ENCODE results near the gene SLC25A2. TPM values are rescaled to one million over a fixed set of nuclear protein-coding genes. Genes with fewer than 3 reads are reported as not detected.
"Not testable (repeated sequence)": the region's sequence is repeated elsewhere in the genome, so short reads cannot be mapped to it uniquely, and the experiment has no call there.

SLC25A2 gene
- total RNA-seq (ENCODE audit: unreplicated experiment): 1.9 TPM
- long read RNA-seq: 0 reads

DNA sequence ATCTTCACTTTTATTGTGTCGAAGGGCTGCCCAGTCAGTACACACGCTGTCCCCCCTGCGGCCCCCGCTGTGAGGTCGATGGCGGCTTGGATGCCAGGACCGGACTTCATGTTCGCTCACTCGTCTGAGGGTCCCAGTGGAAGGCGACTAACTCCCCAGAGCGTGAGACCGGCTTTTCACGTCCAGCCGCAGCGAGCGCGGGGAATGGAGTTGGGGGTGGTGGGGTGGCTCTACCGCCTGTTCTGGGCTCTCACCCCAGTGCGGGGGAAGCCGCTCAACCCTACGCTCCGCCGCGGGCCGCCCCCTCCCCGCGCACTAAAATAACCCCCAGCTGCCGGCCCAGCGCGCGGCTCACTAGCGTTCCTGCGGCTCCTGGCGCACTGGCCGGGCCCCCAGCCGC lies at the start of gene SLC25A2:
SLC25A2 (minus strand) TSS at position 294 of the 400 bp plus-strand sequence; CDS start at position 110, 184 bp downstream.
- Mint-ChIP-seq H3K4me3 (ENCODE audit: unreplicated experiment) (no peak within 1 kb of the TSS), H3K4me1 (ENCODE audit: low read depth, unreplicated experiment) (no peaks in the 10 kb centered on the region), H3K27ac (ENCODE audit: unreplicated experiment) (no peak within 1 kb of the TSS), H3K36me3 (ENCODE audit: unreplicated experiment) (peaks cover 13% of the 10 kb centered on the region), H3K9me3 (ENCODE audit: unreplicated experiment) (peaks cover 5% of the 10 kb centered on the region), H3K27me3 (ENCODE audit: unreplicated experiment) (no peaks in the 10 kb centered on the region)
- DNase-seq: no peak
- TF ChIP-seq, protein P1, sequence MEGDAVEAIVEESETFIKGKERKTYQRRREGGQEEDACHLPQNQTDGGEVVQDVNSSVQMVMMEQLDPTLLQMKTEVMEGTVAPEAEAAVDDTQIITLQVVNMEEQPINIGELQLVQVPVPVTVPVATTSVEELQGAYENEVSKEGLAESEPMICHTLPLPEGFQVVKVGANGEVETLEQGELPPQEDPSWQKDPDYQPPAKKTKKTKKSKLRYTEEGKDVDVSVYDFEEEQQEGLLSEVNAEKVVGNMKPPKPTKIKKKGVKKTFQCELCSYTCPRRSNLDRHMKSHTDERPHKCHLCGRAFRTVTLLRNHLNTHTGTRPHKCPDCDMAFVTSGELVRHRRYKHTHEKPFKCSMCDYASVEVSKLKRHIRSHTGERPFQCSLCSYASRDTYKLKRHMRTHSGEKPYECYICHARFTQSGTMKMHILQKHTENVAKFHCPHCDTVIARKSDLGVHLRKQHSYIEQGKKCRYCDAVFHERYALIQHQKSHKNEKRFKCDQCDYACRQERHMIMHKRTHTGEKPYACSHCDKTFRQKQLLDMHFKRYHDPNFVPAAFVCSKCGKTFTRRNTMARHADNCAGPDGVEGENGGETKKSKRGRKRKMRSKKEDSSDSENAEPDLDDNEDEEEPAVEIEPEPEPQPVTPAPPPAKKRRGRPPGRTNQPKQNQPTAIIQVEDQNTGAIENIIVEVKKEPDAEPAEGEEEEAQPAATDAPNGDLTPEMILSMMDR (IDR thresholded peaks at IDR 0.05; ENCODE audit: partially characterized antibody, unreplicated experiment): no peak

GRCh38 chr5:141351591-141351990 lies 47.7 kb upstream of the SLC25A2 start:
- TF ChIP-seq, protein P1 (IDR thresholded peaks at IDR 0.05; ENCODE audit: partially characterized antibody, unreplicated experiment): no peak
- peaks cover 26% of the 10 kb centered on the region for H3K9me3 Mint-ChIP-seq (ENCODE audit: unreplicated experiment)
- no peaks in the 10 kb centered on the region for H3K4me1 Mint-ChIP-seq (ENCODE audit: low read depth, unreplicated experiment)
- no peak overlapping the region for H3K27ac Mint-ChIP-seq (ENCODE audit: unreplicated experiment)
- no peak for DNase-seq
- peaks cover 62% of the 10 kb centered on the region for H3K36me3 Mint-ChIP-seq (ENCODE audit: unreplicated experiment)
- no peak overlapping the region for H3K4me3 Mint-ChIP-seq (ENCODE audit: unreplicated experiment)
- H3K27me3 Mint-ChIP-seq (ENCODE audit: unreplicated experiment): peaks cover 10% of the 10 kb centered on the region

- H3K4me3 Mint-ChIP-seq (ENCODE audit: unreplicated experiment): peak within 1 kb of the TSS; percentile 69
- DNase-seq: peak; percentile 39
- H3K27ac Mint-ChIP-seq (ENCODE audit: unreplicated experiment): no peak within 1 kb of the TSS
- TF ChIP-seq, protein P1 (IDR thresholded peaks at IDR 0.05; ENCODE audit: partially characterized antibody, unreplicated experiment): no peak
- peaks cover 59% of the 10 kb centered on the region for H3K36me3 Mint-ChIP-seq (ENCODE audit: unreplicated experiment)
- no peaks in the 10 kb centered on the region for H3K4me1 Mint-ChIP-seq (ENCODE audit: low read depth, unreplicated experiment)
- peaks cover 21% of the 10 kb centered on the region for H3K9me3 Mint-ChIP-seq (ENCODE audit: unreplicated experiment)
- H3K27me3 Mint-ChIP-seq (ENCODE audit: unreplicated experiment): peaks cover 7% of the 10 kb centered on the region
Measured at GRCh38 chr5:141349917-141350619, 46.2 kb upstream of the SLC25A2 start, which contains the start of gene PCDHGB1. PCDHGB1 (plus strand) TSS chr5:141350099; CDS start chr5:141350261, 162 bp downstream.

DNA sequence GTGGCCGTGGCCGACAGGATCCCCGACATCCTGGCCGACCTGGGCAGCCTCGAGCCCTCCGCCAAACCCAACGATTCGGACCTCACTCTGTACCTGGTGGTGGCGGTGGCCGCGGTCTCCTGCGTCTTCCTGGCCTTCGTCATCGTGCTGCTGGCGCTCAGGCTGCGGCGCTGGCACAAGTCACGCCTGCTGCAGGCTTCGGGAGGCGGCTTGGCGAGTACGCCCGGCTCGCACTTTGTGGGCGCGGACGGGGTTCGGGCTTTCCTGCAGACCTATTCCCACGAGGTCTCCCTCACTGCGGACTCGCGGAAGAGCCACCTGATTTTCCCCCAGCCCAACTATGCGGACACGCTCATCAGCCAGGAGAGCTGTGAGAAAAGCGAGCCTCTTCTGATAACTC lies 42.2 kb upstream of the SLC25A2 start:
- not testable (repeated sequence) for DNase-seq; H3K27me3 Mint-ChIP-seq (ENCODE audit: unreplicated experiment); H3K4me3 Mint-ChIP-seq (ENCODE audit: unreplicated experiment); H3K4me1 Mint-ChIP-seq (ENCODE audit: low read depth, unreplicated experiment); H3K27ac Mint-ChIP-seq (ENCODE audit: unreplicated experiment)
- Mint-ChIP-seq H3K36me3 (ENCODE audit: unreplicated experiment) (peaks cover 67% of the 10 kb centered on the region), H3K9me3 (ENCODE audit: unreplicated experiment) (peaks cover 19% of the 10 kb centered on the region)

- Mint-ChIP-seq H3K36me3 (ENCODE audit: unreplicated experiment) (peaks cover 67% of the 10 kb centered on the region), H3K9me3 (ENCODE audit: unreplicated experiment) (peaks cover 19% of the 10 kb centered on the region), H3K4me3 (ENCODE audit: unreplicated experiment) (no peak overlapping the region), H3K27ac (ENCODE audit: unreplicated experiment) (no peak overlapping the region), H3K4me1 (ENCODE audit: low read depth, unreplicated experiment) (no peaks in the 10 kb centered on the region), H3K27me3 (ENCODE audit: unreplicated experiment) (peaks cover 1% of the 10 kb centered on the region)
- TF ChIP-seq, protein P1 (IDR thresholded peaks at IDR 0.05; ENCODE audit: partially characterized antibody, unreplicated experiment): no peak
- no peak for DNase-seq
Measured at GRCh38 chr5:141345327-141345726, 41.5 kb upstream of the SLC25A2 start.
